Measurements from ENCODE around the gene TDG.

GRCh38 chr12:104010121-104010520, 44.4 kb downstream of the TDG start:
- TF ChIP-seq, protein P1, sequence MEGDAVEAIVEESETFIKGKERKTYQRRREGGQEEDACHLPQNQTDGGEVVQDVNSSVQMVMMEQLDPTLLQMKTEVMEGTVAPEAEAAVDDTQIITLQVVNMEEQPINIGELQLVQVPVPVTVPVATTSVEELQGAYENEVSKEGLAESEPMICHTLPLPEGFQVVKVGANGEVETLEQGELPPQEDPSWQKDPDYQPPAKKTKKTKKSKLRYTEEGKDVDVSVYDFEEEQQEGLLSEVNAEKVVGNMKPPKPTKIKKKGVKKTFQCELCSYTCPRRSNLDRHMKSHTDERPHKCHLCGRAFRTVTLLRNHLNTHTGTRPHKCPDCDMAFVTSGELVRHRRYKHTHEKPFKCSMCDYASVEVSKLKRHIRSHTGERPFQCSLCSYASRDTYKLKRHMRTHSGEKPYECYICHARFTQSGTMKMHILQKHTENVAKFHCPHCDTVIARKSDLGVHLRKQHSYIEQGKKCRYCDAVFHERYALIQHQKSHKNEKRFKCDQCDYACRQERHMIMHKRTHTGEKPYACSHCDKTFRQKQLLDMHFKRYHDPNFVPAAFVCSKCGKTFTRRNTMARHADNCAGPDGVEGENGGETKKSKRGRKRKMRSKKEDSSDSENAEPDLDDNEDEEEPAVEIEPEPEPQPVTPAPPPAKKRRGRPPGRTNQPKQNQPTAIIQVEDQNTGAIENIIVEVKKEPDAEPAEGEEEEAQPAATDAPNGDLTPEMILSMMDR (IDR thresholded peaks at IDR 0.05) = no peak
- no peak for TF ChIP-seq POLR2A (IDR thresholded peaks at IDR 0.05)

Measured in upper lobe of left lung (tissue), 4 donors.